SH-SY5Y (cell line): Measurements from ENCODE around the gene PRAMEF18.
"Not testable (repeated sequence)": the region's sequence is repeated elsewhere in the genome, so short reads cannot be mapped to it uniquely, and the experiment has no call there.

ENCODE experiments used
- GATA2 ChIP-seq: IDR thresholded peaks from 2 replicates; pipeline ENCODE4 v1.6.1; 2011; ENCODE audit warnings: mild to moderate bottlenecking, low read depth, low read length
- GATA3 ChIP-seq: IDR thresholded peaks from 2 replicates; pipeline ENCODE4 v1.6.1; 2011; ENCODE audit warnings: low read depth, mild to moderate bottlenecking, low read length, moderate library complexity

Gene PRAMEF18

GRCh38 chr1:13225675-13226204, at the start of gene PRAMEF18:
Gene PRAMEF18, minus strand, starts transcription at chr1:13226154. Its CDS starts 48 bp downstream, at chr1:13226106.
- not testable (repeated sequence) for TF ChIP-seq GATA2, GATA3

GRCh38 chr1:13253898-13254297, 27.9 kb upstream of the PRAMEF18 start, which contains the start of gene PRAMEF5:
Gene PRAMEF5, plus strand, starts transcription at chr1:13254198. Its CDS starts 5,071 bp downstream, at chr1:13259269.
- TF ChIP-seq GATA3, GATA2: not testable (repeated sequence)

GRCh38 chr1:13228343-13228781, 2.4 kb upstream of the PRAMEF18 start:
- TF ChIP-seq GATA3, result no peak
- no peak for TF ChIP-seq GATA2

- no peak for TF ChIP-seq GATA3
- TF ChIP-seq GATA2, result no peak
These were observed 1.4 kb downstream of the PRAMEF18 start for GRCh38 chr1:13224480-13225060.

GRCh38 chr1:13201309-13201708, 24.6 kb downstream of the PRAMEF18 start, which contains the start of gene PRAMEF13:
Gene PRAMEF13, minus strand, starts transcription at chr1:13201409. Its CDS starts 1,820 bp downstream, at chr1:13199589.
- not testable (repeated sequence) for TF ChIP-seq GATA3, GATA2
